Stomach (tissue), 4 donors: ENCODE results near the gene EPG5.
"Not testable (repeated sequence)": the region's sequence is repeated elsewhere in the genome, so short reads cannot be mapped to it uniquely, and the experiment has no call there.

Experiments
- CTCF ChIP-seq, 7 experiments: fragments of 450-650 bp in 4 of 7; fragments of 200-600 bp in 3 of 7; sonication (generic) in 3 of 7; IDR thresholded peaks; one replicate each; pipeline ENCODE4 v1.5.1; 2016 to 2019; ENCODE audit warnings: antibody characterized with exemption in 7 of 7, control low read depth in 2 of 7, mild to moderate bottlenecking in 1 of 7
- POLR2A ChIP-seq, 4 donors: fragments of 450-650 bp; IDR thresholded peaks; one replicate each; pipeline ENCODE4 v1.6.1; 2016; ENCODE audit warnings: antibody characterized with exemption in 4 of 4, control low read depth in 2 of 4, mild to moderate bottlenecking in 1 of 4, moderate library complexity in 1 of 4
- POLR2AphosphoS5 ChIP-seq, 3 donors: sonication (generic); formaldehyde crosslinking; IDR thresholded peaks; one replicate each; pipeline ENCODE4 v1.6.1; 2016; ENCODE audit warnings: antibody characterized with exemption in 3 of 3

- TF ChIP-seq POLR2A, POLR2AphosphoS5, CTCF (IDR thresholded peaks at IDR 0.05): not testable (repeated sequence)
Measured at GRCh38 chr18:45992527-45992926, 25.4 kb upstream of the EPG5 start.
